ENCODE results near the gene NELL2. TPM values are rescaled to one million over a fixed set of nuclear protein-coding genes. Genes with fewer than 3 reads are reported as not detected.

The NELL2 gene
- total RNA-seq, 1 donor from 2014 or later: 2.1 TPM

GRCh38 chr12:44654646-44655639 is 221.2 kb downstream of the NELL2 start:
- Mint-ChIP-seq H3K36me3 (no peaks in the 10 kb centered on the region), H3K27ac (no peak overlapping the region), H3K4me3 (no peak overlapping the region), H3K27me3 (ENCODE audit: low read depth) (no peaks in the 10 kb centered on the region), H3K9me3 (no peaks in the 10 kb centered on the region), H3K4me1 (peaks cover 11% of the 10 kb centered on the region)
- no peak for TF ChIP-seq CTCF (IDR thresholded peaks at IDR 0.05; ENCODE audit: unreplicated experiment)
- DNase-seq (ENCODE audit: low spot score in 2 of 2, unreplicated experiment in 2 of 2): no peak

- no peak for TF ChIP-seq CTCF (IDR thresholded peaks at IDR 0.05; ENCODE audit: unreplicated experiment)
- Mint-ChIP-seq H3K27ac (no peak overlapping the region), H3K4me1 (peaks cover 19% of the 10 kb centered on the region), H3K4me3 (no peak overlapping the region), H3K9me3 (no peaks in the 10 kb centered on the region), H3K36me3 (no peaks in the 10 kb centered on the region), H3K27me3 (ENCODE audit: low read depth) (no peaks in the 10 kb centered on the region)
- no peak for DNase-seq (ENCODE audit: low spot score in 2 of 2, unreplicated experiment in 2 of 2)
Measured at GRCh38 chr12:44653861-44654527, 222.1 kb downstream of the NELL2 start.

DNA sequence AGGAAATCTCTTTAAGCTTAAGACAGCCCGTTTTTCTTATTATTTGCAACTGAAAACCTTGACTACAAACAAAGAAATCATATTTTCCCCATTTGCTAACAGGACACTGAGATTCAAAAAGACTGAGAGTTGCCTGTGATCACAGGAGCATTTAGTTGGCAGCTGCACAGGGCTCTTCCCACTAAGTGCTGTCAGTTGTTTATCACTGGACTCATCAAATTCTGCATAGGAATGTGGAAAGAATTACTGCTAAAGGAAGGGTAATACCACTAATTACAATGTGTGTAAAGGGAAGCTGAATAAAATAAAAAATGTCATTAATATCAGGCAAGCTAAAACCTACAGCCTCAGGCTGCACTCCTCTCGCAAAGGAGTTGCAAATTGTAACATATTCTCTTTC is 226.4 kb downstream of the NELL2 start:
- Mint-ChIP-seq H3K36me3 (no peaks in the 10 kb centered on the region), H3K4me1 (peaks cover 15% of the 10 kb centered on the region), H3K27me3 (ENCODE audit: low read depth) (peaks cover 3% of the 10 kb centered on the region), H3K27ac (no peak overlapping the region), H3K9me3 (no peaks in the 10 kb centered on the region), H3K4me3 (no peak overlapping the region)
- no peak for DNase-seq (ENCODE audit: low spot score in 2 of 2, unreplicated experiment in 2 of 2)
- TF ChIP-seq CTCF (IDR thresholded peaks at IDR 0.05; ENCODE audit: unreplicated experiment): no peak

- TF ChIP-seq CTCF (IDR thresholded peaks at IDR 0.05; ENCODE audit: unreplicated experiment): no peak
- H3K9me3 Mint-ChIP-seq: no peaks in the 10 kb centered on the region
- H3K4me3 Mint-ChIP-seq: no peak overlapping the region
- H3K36me3 Mint-ChIP-seq: no peaks in the 10 kb centered on the region
- H3K4me1 Mint-ChIP-seq: peaks cover 8% of the 10 kb centered on the region
- no peak overlapping the region for H3K27ac Mint-ChIP-seq
- peaks cover 5% of the 10 kb centered on the region for H3K27me3 Mint-ChIP-seq (ENCODE audit: low read depth)
- no peak for DNase-seq (ENCODE audit: low spot score in 2 of 2, unreplicated experiment in 2 of 2)
Measured at GRCh38 chr12:44647917-44648690, 228.0 kb downstream of the NELL2 start.

DNA sequence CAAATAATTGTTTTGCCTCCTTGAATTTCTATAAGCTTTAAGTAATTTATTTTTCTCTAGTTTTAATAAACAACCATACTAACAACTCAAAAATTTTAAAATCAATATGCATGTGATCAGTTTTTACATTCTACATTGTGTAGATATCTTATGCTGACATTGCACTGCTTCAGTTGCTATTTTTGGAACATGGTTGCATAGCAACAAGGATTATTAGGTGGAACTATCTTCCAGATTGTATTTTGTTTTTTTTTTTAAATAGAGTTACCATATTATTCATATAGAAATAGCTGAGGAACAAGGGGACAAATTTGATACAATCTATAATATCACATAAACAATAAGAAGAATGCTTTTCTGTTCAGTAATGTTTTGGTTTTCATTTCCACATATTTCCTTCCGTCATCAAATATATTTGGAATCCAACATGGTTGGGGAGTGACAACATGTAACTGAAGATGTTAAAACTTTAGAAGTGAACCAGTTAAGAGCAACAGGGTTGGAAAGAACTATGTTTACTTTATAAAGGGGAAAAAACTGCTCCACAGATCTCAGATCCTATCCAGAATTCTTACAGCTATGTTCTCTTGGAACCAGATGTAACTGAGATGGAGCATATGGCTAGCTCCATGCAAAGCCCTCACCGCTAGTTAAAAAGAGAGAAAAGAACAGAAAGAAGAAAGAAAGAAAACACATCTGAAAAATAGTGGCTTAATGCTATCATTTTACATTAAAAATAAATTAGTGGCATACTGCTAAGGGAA is 235.5 kb downstream of the NELL2 start:
- no peak for DNase-seq (ENCODE audit: low spot score in 2 of 2, unreplicated experiment in 2 of 2)
- H3K9me3 Mint-ChIP-seq: no peaks in the 10 kb centered on the region
- TF ChIP-seq CTCF (IDR thresholded peaks at IDR 0.05; ENCODE audit: unreplicated experiment): no peak
- no peak overlapping the region for H3K27ac Mint-ChIP-seq
- H3K4me3 Mint-ChIP-seq: no peak overlapping the region
- no peaks in the 10 kb centered on the region for H3K36me3 Mint-ChIP-seq
- H3K4me1 Mint-ChIP-seq: peaks cover 4% of the 10 kb centered on the region
- H3K27me3 Mint-ChIP-seq (ENCODE audit: low read depth): peaks cover 10% of the 10 kb centered on the region

All from mesothelial cell of epicardium (in vitro differentiated cells).